Muscle of leg (tissue), 11 donors: ENCODE measurements around the gene TFCP2. TPM values are rescaled to one million over a fixed set of nuclear protein-coding genes. Genes with fewer than 3 reads are reported as not detected.

Source experiments
- DNase-seq: peaks from one replicate; pipeline ENCODE4 v3.0.0; 2013
- H3K27ac ChIP-seq: one replicate; pipeline ENCODE4 v1.5.1; 2013; ENCODE audit warnings: mild to moderate bottlenecking, low read length, control low read depth
- H3K27me3 ChIP-seq: one replicate; pipeline ENCODE4 v1.6.1; 2013; ENCODE audit warnings: low read length; ENCODE audit not compliant: control insufficient read depth, insufficient read depth
- H3K36me3 ChIP-seq: one replicate; pipeline ENCODE4 v1.6.1; 2013; ENCODE audit warnings: low read length; ENCODE audit not compliant: control insufficient read depth, insufficient read depth
- H3K4me1 ChIP-seq: one replicate; pipeline ENCODE4 v1.6.1; 2013; ENCODE audit warnings: low read length; ENCODE audit not compliant: control insufficient read depth, insufficient read depth
- H3K4me3 ChIP-seq: one replicate; pipeline ENCODE4 v1.5.1; 2013; ENCODE audit warnings: low read length, control low read depth
- H3K9me3 ChIP-seq: replicated peaks from 2 replicates; pipeline ENCODE4 v1.6.1; 2013; ENCODE audit warnings: low read depth, low read length; ENCODE audit not compliant: control insufficient read depth
- WGBS: methylation state at CpG from one replicate; pipeline ENCODE4 v1.1.5; 2013; ENCODE audit warnings: missing lambda C conversion rate; ENCODE audit not compliant: insufficient coverage; 5-methylcytosine and 5-hydroxymethylcytosine counted together
- polyA plus RNA-seq, 8 donors: library from polyadenylated mRNA; unstranded; fragments of 120-200 nt; gene quantifications; one replicate each; pipeline versions ENCODE4 v1.2.1 to v1.2.3, GENCODE V29; 2013; ENCODE audit warnings: inconsistent platforms in 1 of 8, low replicate concordance in 1 of 8; ENCODE audit not compliant: insufficient read length in 8 of 8, insufficient read depth in 1 of 8
- total RNA-seq: library from RNA; stranded (reverse); fragments of 120-200 nt; gene quantifications from one replicate; pipeline ENCODE4 v1.2.4, GENCODE V29; 2013

TFCP2 gene
- total and polyA plus RNA-seq, 9 donors: 18.3 to 50.3 (median 42.1) TPM

DNA sequence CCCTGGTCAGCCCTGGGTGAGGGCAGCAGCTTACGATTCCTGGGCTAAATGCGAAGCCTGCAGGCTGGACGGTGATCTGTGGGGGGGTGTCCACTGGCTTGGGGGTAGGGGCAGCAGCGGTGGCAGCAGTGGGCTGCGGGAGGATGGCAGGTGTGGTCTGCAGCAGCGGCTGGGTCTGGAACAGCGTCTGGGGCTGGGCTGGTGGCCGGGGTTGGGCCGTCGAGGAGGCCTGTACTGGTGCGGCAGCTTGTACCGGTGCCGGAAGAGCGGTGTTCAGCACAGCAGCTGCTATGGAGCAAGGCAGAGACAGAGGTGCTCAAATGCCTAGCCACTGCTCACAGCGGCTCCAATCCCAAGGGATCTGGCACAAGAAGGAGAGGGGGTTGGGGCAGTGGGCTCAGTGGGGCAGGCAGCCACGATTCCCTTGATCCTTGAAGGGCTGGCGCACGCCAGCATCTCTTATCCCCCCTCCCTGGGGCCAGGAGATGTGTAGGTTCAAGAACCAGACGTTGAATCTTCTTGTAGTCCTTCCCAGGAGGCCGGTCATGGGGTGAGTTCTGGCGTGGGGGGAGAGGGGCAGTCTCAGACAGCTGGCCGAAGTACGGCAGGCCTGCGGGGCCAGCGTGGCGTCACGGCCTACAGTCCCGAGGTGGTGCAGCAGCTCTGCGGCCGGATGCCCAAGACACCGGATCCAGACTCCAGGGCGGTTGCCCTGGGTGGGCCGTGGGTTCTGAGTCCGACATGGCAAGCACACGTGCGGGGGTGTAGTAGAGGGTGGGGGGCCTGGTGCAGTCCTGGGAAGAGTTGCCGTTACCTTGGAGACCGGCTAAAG lies 25.0 kb upstream of the TFCP2 start:
- 85% methylated on average over 32 of the region's 38 CpGs for WGBS
- H3K27me3 ChIP-seq: no peaks in the 10 kb centered on the region
- DNase-seq: no peak
- no peaks in the 10 kb centered on the region for H3K4me1 ChIP-seq
- peaks cover 16% of the 10 kb centered on the region for H3K36me3 ChIP-seq
- no peak overlapping the region for H3K4me3 ChIP-seq
- H3K9me3 ChIP-seq: no peaks in the 10 kb centered on the region
- H3K27ac ChIP-seq: no peak overlapping the region

DNA sequence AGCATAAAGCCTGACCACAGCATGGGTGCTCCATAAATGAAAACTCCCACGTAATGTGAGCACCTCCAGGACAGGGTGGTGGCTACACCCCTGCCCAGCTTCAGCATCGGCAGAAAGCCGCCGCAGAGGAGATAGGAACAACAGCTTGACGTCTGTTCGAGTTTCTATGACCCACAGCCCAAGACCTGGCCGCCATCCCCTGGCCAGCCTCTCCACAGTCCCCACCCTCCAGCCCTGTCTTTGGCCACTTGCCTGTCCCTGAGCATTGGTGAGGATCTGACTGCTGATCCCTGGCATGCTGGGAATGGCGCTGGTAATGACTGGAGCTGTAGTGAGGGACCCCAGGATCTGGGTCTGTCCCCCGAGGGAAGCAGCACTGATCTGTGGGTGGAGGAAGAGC lies 23.6 kb upstream of the TFCP2 start:
- H3K4me1 ChIP-seq: peaks cover 3% of the 10 kb centered on the region
- no peaks in the 10 kb centered on the region for H3K27me3 ChIP-seq
- no peak overlapping the region for H3K4me3 ChIP-seq
- no peaks in the 10 kb centered on the region for H3K9me3 ChIP-seq
- peaks cover 25% of the 10 kb centered on the region for H3K36me3 ChIP-seq
- no peak for DNase-seq
- 85% methylated on average over 9 of the region's 9 CpGs for WGBS
- no peak overlapping the region for H3K27ac ChIP-seq

DNA sequence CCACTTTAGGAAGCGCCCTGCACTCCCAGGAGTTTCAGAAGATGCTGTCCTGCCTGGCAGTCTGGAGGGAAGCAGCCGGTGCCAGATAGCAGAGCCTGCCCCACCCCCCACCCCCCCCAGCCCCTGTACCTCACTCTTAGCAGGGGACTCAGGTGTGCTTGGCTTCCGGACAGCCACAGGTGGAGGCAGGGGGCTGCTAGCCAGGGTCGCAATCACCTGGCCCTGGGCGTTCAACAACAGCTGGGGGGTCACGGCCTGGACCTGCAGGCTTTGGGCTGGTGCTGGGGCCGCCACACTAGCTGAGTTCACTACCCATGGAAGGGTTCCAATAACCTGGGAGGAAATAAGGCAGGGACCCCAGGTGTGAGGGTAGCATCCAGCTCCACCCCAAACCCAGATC lies 22.9 kb upstream of the TFCP2 start:
- Histone ChIP-seq H3K4me3 (no peak overlapping the region), H3K4me1 (peaks cover 3% of the 10 kb centered on the region), H3K36me3 (peaks cover 29% of the 10 kb centered on the region), H3K27me3 (no peaks in the 10 kb centered on the region), H3K27ac (no peak overlapping the region), H3K9me3 (no peaks in the 10 kb centered on the region)
- no peak for DNase-seq
- WGBS: 81% methylated on average over 4 of the region's 7 CpGs

DNA sequence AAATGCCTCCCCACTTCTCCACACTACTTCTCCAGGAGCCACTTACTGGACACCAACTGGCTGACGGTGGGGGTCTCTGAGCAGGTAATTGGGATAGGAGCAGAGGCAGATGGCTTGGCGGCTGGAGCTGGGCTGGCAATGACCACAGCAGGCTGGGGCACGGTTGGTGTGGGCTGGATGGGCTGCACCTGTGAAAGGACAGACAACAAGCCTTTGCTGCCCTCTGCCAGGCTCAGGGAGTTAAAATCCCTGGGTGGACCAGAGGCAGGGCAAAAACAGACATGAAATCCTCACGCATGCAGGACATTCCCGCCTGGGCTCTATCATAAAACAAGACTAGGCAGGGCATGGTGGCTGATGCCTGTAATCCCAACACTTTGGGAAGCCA lies 19.3 kb upstream of the TFCP2 start:
- 82% methylated on average over 5 of the region's 5 CpGs for WGBS
- peaks cover 25% of the 10 kb centered on the region for H3K36me3 ChIP-seq

DNA sequence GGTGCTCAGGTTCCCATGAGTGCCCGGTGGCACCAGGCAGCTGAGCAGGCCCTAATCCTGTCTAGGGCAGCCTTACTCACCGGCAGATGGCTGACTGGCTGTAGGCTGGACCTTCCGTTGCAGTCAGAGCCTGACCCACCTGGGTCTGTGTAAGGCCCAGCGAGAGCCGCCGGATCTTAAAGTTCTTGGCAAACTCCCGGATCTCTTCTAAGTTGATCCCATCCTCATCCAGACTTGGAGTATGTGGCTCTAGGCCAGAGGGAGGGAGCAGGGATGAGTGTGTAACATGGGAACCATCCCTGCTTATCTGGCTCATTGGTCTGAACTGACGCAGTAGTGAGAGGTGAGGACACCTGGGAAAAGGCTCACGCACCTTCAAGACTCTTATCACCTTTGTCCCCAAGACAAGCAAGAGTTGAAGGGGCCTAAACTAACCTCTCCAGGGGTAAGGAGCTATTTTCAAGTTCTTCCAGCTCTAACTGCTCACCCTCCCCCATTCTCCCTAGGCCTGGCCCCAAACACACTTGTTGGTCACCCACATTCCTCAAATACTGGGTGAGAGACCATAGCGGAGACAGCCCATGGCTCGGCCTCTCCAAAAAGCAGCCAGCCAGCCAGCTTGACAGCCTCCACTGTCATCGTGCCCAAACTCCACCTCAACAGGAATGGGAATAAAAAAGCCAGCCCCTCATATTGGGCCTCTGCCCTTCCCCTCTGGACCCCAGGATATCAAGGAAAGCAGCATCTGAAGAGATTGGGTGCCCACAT lies 18.8 kb upstream of the TFCP2 start:
- H3K4me1 ChIP-seq: peaks cover 28% of the 10 kb centered on the region
- no peak for DNase-seq
- 90% methylated on average over 6 of the region's 12 CpGs for WGBS
- no peak overlapping the region for H3K4me3 ChIP-seq
- peaks cover 25% of the 10 kb centered on the region for H3K36me3 ChIP-seq
- no peaks in the 10 kb centered on the region for H3K27me3 ChIP-seq
- H3K27ac ChIP-seq: no peak overlapping the region
- no peaks in the 10 kb centered on the region for H3K9me3 ChIP-seq

More for the DNA sequence above, 19.3 kb upstream of the TFCP2 start:
- DNase-seq: no peak
- Histone ChIP-seq H3K9me3 (no peaks in the 10 kb centered on the region), H3K4me3 (no peak overlapping the region), H3K27me3 (no peaks in the 10 kb centered on the region), H3K4me1 (peaks cover 27% of the 10 kb centered on the region), H3K27ac (no peak overlapping the region)

DNA sequence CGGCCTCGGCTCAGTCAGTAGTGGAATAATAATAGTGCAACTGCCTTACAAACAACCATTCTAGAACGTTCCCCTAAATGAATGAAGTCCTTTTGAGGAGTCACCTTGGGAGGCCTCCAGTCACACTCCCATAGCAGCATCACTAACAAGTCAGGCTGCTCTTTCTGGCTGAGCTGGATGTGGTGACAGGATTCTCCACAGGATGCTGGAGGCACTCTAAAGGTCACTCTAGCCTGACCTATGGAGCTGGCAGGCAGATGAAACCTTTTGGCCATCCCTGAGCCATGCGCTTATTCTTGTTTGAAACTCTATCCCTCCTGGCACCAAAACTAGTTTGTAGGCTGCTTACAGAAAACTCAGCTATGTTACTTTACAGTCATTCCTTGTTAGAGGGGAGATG lies 17.9 kb upstream of the TFCP2 start:
- Histone ChIP-seq H3K27me3 (no peaks in the 10 kb centered on the region), H3K4me3 (no peak overlapping the region), H3K27ac (no peak overlapping the region), H3K9me3 (no peaks in the 10 kb centered on the region), H3K4me1 (peaks cover 34% of the 10 kb centered on the region), H3K36me3 (peaks cover 22% of the 10 kb centered on the region)
- DNase-seq: no peak
- 100% methylated on average over 1 of the region's 4 CpGs for WGBS

DNA sequence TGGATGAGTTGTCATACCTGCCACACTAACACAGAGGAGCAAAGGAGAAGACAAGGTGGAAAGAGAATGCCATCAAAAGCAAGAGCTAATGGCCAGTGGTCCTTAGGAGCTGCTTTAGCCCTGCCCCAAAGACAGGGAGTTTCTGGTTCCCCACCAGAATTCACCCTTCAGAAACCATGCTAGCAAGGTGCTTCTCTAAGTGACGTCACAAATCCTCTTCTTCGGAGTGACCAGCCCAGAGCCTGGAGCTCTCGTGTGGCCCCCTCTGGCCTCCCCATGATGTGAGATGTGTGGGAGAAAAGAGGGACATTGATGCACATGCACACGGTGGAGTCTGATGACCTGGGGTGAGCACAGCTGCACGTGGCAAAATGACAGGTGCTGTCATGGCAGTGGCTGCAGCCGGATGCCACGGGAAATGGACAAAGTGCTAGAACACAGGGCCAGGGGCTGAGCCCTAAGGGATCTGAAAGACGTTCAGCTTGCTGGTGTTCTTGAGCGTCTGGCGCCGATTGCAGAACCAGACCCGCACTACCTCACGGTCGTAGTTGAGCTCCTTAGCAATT lies 16.9 kb upstream of the TFCP2 start:
- 85% methylated on average over 14 of the region's 14 CpGs for WGBS
- Histone ChIP-seq H3K27me3 (no peaks in the 10 kb centered on the region), H3K27ac (peak overlapping the region; percentile 11), H3K36me3 (peaks cover 22% of the 10 kb centered on the region), H3K4me1 (peaks cover 39% of the 10 kb centered on the region), H3K9me3 (no peaks in the 10 kb centered on the region), H3K4me3 (no peak overlapping the region)
- DNase-seq: no peak

DNA sequence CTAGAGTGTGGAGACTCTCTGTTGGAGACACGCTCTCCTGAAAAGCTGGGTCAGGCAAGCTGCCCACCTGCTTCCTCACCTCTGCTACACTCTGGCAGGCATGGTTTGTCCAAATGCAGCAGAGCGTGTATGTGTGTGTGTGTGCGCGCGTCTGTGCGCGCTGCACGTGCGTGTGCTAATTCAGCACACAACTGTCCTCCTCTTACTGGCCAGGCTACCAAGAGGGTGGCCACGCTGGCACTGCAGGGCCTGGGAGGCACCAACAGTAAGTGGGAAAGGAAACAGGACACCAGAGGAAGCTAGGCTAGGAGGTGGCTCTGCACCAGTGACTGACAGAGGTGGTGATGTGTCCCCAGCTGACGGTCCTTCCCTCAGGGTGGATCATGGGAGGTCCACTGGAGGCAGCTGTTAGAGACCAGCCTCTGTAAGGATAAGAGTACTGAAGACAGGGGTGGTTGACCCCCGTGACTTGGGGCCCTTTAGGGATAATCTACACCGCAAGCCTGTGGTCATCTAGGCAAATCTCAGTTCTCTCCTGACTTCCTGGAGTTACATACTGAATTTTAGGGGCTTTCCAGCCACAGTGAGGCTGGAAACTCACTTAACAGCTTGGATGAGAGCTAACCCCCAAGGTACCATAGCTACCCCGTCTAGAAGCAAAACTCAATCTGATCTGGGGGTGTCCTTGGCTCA lies 15.6 kb upstream of the TFCP2 start:
- Histone ChIP-seq H3K9me3 (no peaks in the 10 kb centered on the region), H3K36me3 (peaks cover 22% of the 10 kb centered on the region), H3K27me3 (no peaks in the 10 kb centered on the region), H3K27ac (peak overlapping the region; percentile 74), H3K4me3 (no peak overlapping the region), H3K4me1 (peaks cover 50% of the 10 kb centered on the region)
- peak; percentile 42 for DNase-seq
- WGBS: 71% methylated on average over 13 of the region's 14 CpGs

DNA sequence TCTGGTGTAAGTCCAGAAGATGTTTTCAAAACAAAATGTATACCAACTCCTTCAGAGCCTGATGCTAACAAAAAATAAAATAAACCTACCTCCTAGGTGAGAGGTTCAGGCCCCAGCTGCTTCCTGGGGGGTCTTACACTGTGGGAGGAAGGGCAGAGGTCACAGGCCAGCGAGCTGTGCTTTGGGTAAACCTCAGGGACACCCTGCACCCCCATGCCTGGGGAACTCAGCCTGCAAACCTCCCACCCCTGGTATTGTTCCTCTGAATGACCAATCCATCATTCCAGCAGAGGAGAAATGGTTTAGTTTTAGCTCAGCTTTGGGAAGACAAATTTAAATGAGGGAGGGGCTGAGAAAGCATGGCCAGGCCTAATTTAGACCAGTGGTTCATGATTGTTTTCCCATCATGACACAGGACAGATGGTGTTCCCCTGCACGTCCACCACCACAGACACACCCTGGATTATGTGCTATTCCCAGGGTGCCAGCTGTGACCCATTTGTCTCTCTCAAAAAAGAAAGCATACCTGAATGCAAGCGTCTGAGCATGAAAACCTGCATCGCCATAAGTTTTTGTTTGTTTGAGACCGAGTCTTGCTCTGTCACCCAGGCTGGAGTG lies 14.5 kb upstream of the TFCP2 start:
- Histone ChIP-seq H3K27me3 (no peaks in the 10 kb centered on the region), H3K4me3 (no peak overlapping the region), H3K27ac (peak overlapping the region; percentile 74), H3K9me3 (no peaks in the 10 kb centered on the region), H3K36me3 (peaks cover 22% of the 10 kb centered on the region), H3K4me1 (peaks cover 56% of the 10 kb centered on the region)
- DNase-seq: peak; percentile 50
- 46% methylated on average over 4 of the region's 5 CpGs for WGBS
